22Rv1 (cell line): ENCODE results near the gene THOC6.

Experiments used
- ZFX ChIP-seq: fragments of 450-650 bp; IDR thresholded peaks from 2 replicates; pipeline ENCODE4 v1.6.1; 2017; ENCODE audit warnings: antibody characterized with exemption, borderline replicate concordance
- TF ChIP-seq, protein P1 (sequence below): fragments of 450-650 bp; IDR thresholded peaks from 2 replicates; pipeline ENCODE4 v1.5.1; 2017; ENCODE audit warnings: mild to moderate bottlenecking

- TF ChIP-seq, protein P1, sequence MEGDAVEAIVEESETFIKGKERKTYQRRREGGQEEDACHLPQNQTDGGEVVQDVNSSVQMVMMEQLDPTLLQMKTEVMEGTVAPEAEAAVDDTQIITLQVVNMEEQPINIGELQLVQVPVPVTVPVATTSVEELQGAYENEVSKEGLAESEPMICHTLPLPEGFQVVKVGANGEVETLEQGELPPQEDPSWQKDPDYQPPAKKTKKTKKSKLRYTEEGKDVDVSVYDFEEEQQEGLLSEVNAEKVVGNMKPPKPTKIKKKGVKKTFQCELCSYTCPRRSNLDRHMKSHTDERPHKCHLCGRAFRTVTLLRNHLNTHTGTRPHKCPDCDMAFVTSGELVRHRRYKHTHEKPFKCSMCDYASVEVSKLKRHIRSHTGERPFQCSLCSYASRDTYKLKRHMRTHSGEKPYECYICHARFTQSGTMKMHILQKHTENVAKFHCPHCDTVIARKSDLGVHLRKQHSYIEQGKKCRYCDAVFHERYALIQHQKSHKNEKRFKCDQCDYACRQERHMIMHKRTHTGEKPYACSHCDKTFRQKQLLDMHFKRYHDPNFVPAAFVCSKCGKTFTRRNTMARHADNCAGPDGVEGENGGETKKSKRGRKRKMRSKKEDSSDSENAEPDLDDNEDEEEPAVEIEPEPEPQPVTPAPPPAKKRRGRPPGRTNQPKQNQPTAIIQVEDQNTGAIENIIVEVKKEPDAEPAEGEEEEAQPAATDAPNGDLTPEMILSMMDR, result no peak
- no peak for TF ChIP-seq ZFX
Measured at GRCh38 chr16:3074860-3075522, 51.2 kb downstream of the THOC6 start.
